SK-N-SH (cell line): ENCODE results near the gene KMT5C.

ENCODE experiments used
- CTCF ChIP-seq: fragments of 200-600 bp; sonication (generic); IDR thresholded peaks from 2 replicates; pipeline ENCODE4 v1.6.1; 2017; ENCODE audit warnings: antibody characterized with exemption, mild to moderate bottlenecking, moderate library complexity
- SMC3 ChIP-seq: IDR thresholded peaks from 2 replicates; pipeline ENCODE4 v1.6.1; 2012; ENCODE audit warnings: low read depth, low read length, improper control_type of control experiment
- TEAD4 ChIP-seq: IDR thresholded peaks from 2 replicates; pipeline ENCODE4 v1.4.0; 2012; ENCODE audit warnings: mild to moderate bottlenecking, borderline replicate concordance; ENCODE audit not compliant: insufficient read depth

- TF ChIP-seq SMC3 (no peak), CTCF (no peak), TEAD4 (no peak)
Measured at GRCh38 chr19:55305983-55306562, 33.6 kb upstream of the KMT5C start.
